Neuronal stem cell (in vitro differentiated cells): Measurements from ENCODE around the gene KYNU.
"Not testable (repeated sequence)": the region's sequence is repeated elsewhere in the genome, so short reads cannot be mapped to it uniquely, and the experiment has no call there.

Experiments used
- DNase-seq: peaks from one replicate; pipeline ENCODE4 v3.0.0-alpha.2; 2013; ENCODE audit warnings: low spot score
- H2AFZ ChIP-seq: one replicate; pipeline ENCODE4 v1.6.1; 2013; ENCODE audit warnings: mild to moderate bottlenecking, low read length, inconsistent platforms
- H2AK5ac ChIP-seq: 2 replicates; pipeline ENCODE4 v1.6.1; 2013; ENCODE audit warnings: low read depth, mild to moderate bottlenecking, inconsistent platforms, low read length, moderate library complexity, mixed read lengths
- H2BK120ac ChIP-seq: 2 replicates; pipeline ENCODE4 v1.6.1; 2013; ENCODE audit warnings: low read depth, mild to moderate bottlenecking, inconsistent platforms, low read length, moderate library complexity, mixed read lengths
- H2BK12ac ChIP-seq: one replicate; pipeline ENCODE4 v1.6.1; 2013; ENCODE audit warnings: low read length, inconsistent platforms
- H2BK15ac ChIP-seq: 2 replicates; pipeline ENCODE4 v1.6.1; 2013; ENCODE audit warnings: mild to moderate bottlenecking, low read length, inconsistent platforms, mixed read lengths
- H2BK5ac ChIP-seq: one replicate; pipeline ENCODE4 v1.6.1; 2013; ENCODE audit warnings: inconsistent platforms, mild to moderate bottlenecking, low read length, moderate library complexity
- H3K14ac ChIP-seq: one replicate; pipeline ENCODE4 v1.6.1; 2013; ENCODE audit warnings: low read length, inconsistent platforms
- H3K18ac ChIP-seq: 2 replicates; pipeline ENCODE4 v1.6.1; 2013; ENCODE audit warnings: low read length, inconsistent platforms
- H3K23ac ChIP-seq: 2 replicates; pipeline ENCODE4 v1.6.1; 2013; ENCODE audit warnings: low read depth, mild to moderate bottlenecking, mixed read lengths, low read length, inconsistent platforms; ENCODE audit not compliant: poor library complexity
- H3K27ac ChIP-seq: replicated peaks from 3 replicates; pipeline ENCODE4 v1.5.1; 2013; ENCODE audit warnings: low read length, inconsistent platforms
- H3K27me3 ChIP-seq, 3 experiments: 2 replicates each; pipeline ENCODE4 v1.6.1; 2013; ENCODE audit warnings: low read length in 3 of 3, mild to moderate bottlenecking in 2 of 3, inconsistent platforms in 1 of 3, low read depth in 1 of 3, mixed read lengths in 1 of 3, moderate library complexity in 1 of 3; ENCODE audit not compliant: control insufficient read depth in 3 of 3, insufficient read depth in 3 of 3
- H3K36me3 ChIP-seq, 2 donors: replicated peaks in 1 of 2; 2 replicates each; pipeline ENCODE4 v1.6.1; 2013; ENCODE audit warnings: low read length in 2 of 2; ENCODE audit not compliant: control insufficient read depth in 2 of 2, insufficient read depth in 2 of 2
- H3K4ac ChIP-seq: 2 replicates; pipeline ENCODE4 v1.6.1; 2013; ENCODE audit warnings: inconsistent platforms, mild to moderate bottlenecking, low read length, moderate library complexity
- H3K4me1 ChIP-seq, 2 donors: 1 replicate in 1 of 2; 2 replicates in 1 of 2; pipeline ENCODE4 v1.6.1; 2013; ENCODE audit warnings: low read length in 2 of 2, low read depth in 1 of 2; ENCODE audit not compliant: control insufficient read depth in 2 of 2, insufficient read depth in 1 of 2
- H3K4me2 ChIP-seq: one replicate; pipeline ENCODE4 v1.6.1; 2013; ENCODE audit warnings: mild to moderate bottlenecking, low read length, inconsistent platforms; ENCODE audit not compliant: insufficient read depth, poor library complexity, severe bottlenecking
- H3K4me3 ChIP-seq, 2 donors: 2 replicates each; pipeline ENCODE4 v1.5.1; 2013; ENCODE audit warnings: low read length in 2 of 2, mild to moderate bottlenecking in 2 of 2, inconsistent platforms in 1 of 2, moderate library complexity in 1 of 2
- H3K79me1 ChIP-seq: one replicate; pipeline ENCODE4 v1.6.1; 2013; ENCODE audit warnings: low read depth, mild to moderate bottlenecking, inconsistent platforms, low read length, moderate library complexity
- H3K9ac ChIP-seq: one replicate; pipeline ENCODE4 v1.6.1; 2013; ENCODE audit warnings: mild to moderate bottlenecking, low read depth, low read length, inconsistent platforms; ENCODE audit not compliant: poor library complexity
- H3K9me3 ChIP-seq, 2 donors: replicated peaks in 1 of 2; 2 replicates each; pipeline versions ENCODE3 to v1.6.1; 2013; ENCODE audit warnings: low read length in 2 of 2, mild to moderate bottlenecking in 2 of 2, inconsistent platforms in 1 of 2, low read depth in 1 of 2, mixed read lengths in 1 of 2, moderate library complexity in 1 of 2; ENCODE audit not compliant: control insufficient read depth in 2 of 2, insufficient read depth in 1 of 2
- H4K8ac ChIP-seq: one replicate; pipeline ENCODE4 v1.6.1; 2013; ENCODE audit warnings: low read depth, mild to moderate bottlenecking, inconsistent platforms, low read length, moderate library complexity
- H4K91ac ChIP-seq: one replicate; pipeline ENCODE4 v1.6.1; 2013; ENCODE audit warnings: low read length, low read depth, mild to moderate bottlenecking, inconsistent platforms; ENCODE audit not compliant: poor library complexity
- WGBS, 2 donors: extraction: QIAGEN DNeasy Blood & Tissue Kit; methylation state at CpG; one replicate each; pipeline ENCODE4 v1.1.7; 2013; ENCODE audit warnings: missing lambda C conversion rate in 2 of 2, mixed read lengths in 1 of 2; ENCODE audit not compliant: insufficient read length in 2 of 2, insufficient replicate concordance in 1 of 2; ENCODE audit errors: extremely low coverage in 2 of 2; 5-methylcytosine and 5-hydroxymethylcytosine counted together

Gene KYNU

DNA sequence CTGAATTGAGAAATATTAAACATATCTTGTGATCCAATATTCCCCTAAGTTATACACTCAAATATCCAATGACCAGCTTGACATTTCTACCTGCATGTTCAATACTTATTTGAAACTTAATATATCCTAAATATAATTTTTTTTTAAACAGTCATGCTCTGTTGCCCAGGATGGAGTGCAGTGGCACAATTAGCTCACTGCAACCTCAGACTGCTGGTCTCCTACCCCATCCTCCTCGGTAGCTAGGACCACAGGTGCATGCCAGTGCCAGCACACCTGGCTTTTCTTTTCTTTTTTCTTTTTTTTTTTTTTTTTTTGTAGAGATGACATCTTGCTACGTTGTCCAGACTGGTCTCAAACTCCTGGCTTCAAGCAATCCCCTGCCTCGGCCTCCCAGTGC is 4.2 kb downstream of the KYNU start:
- no peak overlapping the region for H4K8ac ChIP-seq
- no peaks in the 10 kb centered on the region for H3K9me3 ChIP-seq
- H2BK120ac ChIP-seq, result no peak overlapping the region
- H3K14ac ChIP-seq, result no peak overlapping the region
- H3K27ac ChIP-seq, result no peak overlapping the region
- no peak overlapping the region for H3K18ac ChIP-seq
- no peak overlapping the region for H3K9ac ChIP-seq
- H3K23ac ChIP-seq, result no peak overlapping the region
- no peak overlapping the region for H2AK5ac ChIP-seq
- H2BK12ac ChIP-seq, result no peak overlapping the region
- H2BK5ac ChIP-seq, result no peak overlapping the region
- H3K4me2 ChIP-seq, result no peak overlapping the region
- H3K79me1 ChIP-seq, result no peaks in the 10 kb centered on the region
- H3K4me3 ChIP-seq, result no peak overlapping the region
- no peaks in the 10 kb centered on the region for H3K36me3 ChIP-seq
- no peak overlapping the region for H2AFZ ChIP-seq
- DNase-seq, result no peak
- WGBS, 2 donors, result no CpG with 5 or more reads among the region's 3 CpGs
- no peaks in the 10 kb centered on the region for H3K4me1 ChIP-seq
- H4K91ac ChIP-seq, result no peak overlapping the region
- H3K27me3 ChIP-seq, result no peaks in the 10 kb centered on the region
- H2BK15ac ChIP-seq, result no peak overlapping the region
- H3K4ac ChIP-seq, result no peak overlapping the region

DNA sequence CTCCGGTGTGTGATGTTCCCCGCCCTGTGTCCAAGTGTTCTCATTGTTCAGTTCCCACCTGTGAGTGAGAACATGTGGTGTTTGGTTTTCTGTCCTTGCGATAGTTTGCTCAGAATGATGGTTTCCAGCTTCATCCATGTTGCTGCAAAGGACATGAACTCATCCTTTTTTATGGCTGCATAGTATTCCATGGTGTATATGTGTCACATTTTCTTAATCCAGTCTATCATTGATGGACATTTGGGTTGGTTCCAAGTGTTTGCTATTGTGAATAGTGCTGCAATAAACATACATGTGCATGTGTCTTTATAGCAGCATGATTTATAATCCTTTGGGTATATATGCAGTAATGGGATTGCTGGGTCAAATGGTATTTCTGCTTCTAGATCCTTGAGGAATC is 5.0 kb downstream of the KYNU start:
- not testable (repeated sequence) for H2BK12ac ChIP-seq, H2BK5ac ChIP-seq, H3K9ac ChIP-seq, H2AFZ ChIP-seq, H2BK15ac ChIP-seq, DNase-seq, H3K27me3 ChIP-seq, H3K4me3 ChIP-seq, H4K91ac ChIP-seq, H3K14ac ChIP-seq, H3K23ac ChIP-seq, H3K18ac ChIP-seq, H3K36me3 ChIP-seq, H4K8ac ChIP-seq, H3K4me1 ChIP-seq, H3K9me3 ChIP-seq, H3K79me1 ChIP-seq, H3K27ac ChIP-seq, H2BK120ac ChIP-seq, H3K4ac ChIP-seq, H3K4me2 ChIP-seq, H2AK5ac ChIP-seq
- WGBS, 2 donors, result no CpG with 5 or more reads among the region's 3 CpGs

DNA sequence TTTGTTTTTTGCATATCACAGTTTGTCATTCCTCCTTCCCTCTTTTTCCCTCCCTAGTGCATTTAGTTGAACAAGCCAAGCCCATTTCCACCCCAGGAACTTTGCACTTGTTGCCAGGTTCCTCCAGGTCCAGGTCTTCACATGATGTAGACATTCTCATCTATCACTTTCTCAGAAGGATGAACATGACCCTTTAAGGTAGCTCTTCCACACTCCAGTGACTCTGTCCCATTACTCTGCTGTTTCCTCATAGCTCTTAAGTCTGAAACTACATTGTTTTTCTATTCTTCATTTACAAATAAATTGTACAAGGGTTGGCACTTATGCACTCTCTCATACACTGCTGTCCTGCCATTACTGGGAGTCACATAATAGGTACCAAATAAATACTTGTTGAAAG is 6.1 kb downstream of the KYNU start:
- Histone ChIP-seq H4K91ac (no peak overlapping the region), H3K4me3 (no peak overlapping the region), H3K36me3 (no peaks in the 10 kb centered on the region)

DNA sequence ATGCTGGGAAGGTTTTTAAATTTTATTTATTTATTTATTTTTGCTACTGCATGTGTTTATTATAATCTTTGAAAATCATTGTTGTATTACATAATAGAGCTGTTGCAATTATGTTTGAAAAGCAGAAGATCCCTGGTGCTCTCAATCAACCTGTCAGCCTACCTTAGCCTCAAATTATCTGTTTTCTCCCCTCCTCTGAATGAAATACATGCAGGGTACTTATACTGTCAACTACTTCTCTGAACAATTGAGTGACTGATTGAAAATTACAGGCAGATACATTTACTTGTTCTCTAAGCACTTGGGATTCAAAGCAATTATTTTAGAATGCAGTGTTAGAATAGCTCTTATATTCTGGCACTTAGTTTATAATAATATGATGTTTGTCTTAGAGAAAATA is 8.1 kb downstream of the KYNU start:
- no peak overlapping the region for H3K23ac ChIP-seq
- no peaks in the 10 kb centered on the region for H3K27me3 ChIP-seq
- H3K4me3 ChIP-seq, result no peak overlapping the region
- no peak for DNase-seq
- H4K8ac ChIP-seq, result no peak overlapping the region
- no peak overlapping the region for H3K4ac ChIP-seq
- no peak overlapping the region for H2AK5ac ChIP-seq
- H3K9ac ChIP-seq, result no peak overlapping the region
- no peak overlapping the region for H2BK15ac ChIP-seq
- no peak overlapping the region for H2BK120ac ChIP-seq
- H3K4me2 ChIP-seq, result no peak overlapping the region
- no peak overlapping the region for H4K91ac ChIP-seq
- H3K9me3 ChIP-seq, result no peaks in the 10 kb centered on the region
- no peaks in the 10 kb centered on the region for H3K79me1 ChIP-seq
- H3K4me1 ChIP-seq, result no peaks in the 10 kb centered on the region
- H3K14ac ChIP-seq, result no peak overlapping the region
- H2BK5ac ChIP-seq, result no peak overlapping the region
- no peaks in the 10 kb centered on the region for H3K36me3 ChIP-seq
- H3K18ac ChIP-seq, result no peak overlapping the region
- H2AFZ ChIP-seq, result no peak overlapping the region
- no peak overlapping the region for H2BK12ac ChIP-seq
- H3K27ac ChIP-seq, result no peak overlapping the region

More for the DNA sequence above, 6.1 kb downstream of the KYNU start:
- no peak overlapping the region for H3K27ac ChIP-seq
- no peak for DNase-seq
- H3K14ac ChIP-seq, result no peak overlapping the region
- H4K8ac ChIP-seq, result no peak overlapping the region
- H3K4me2 ChIP-seq, result no peak overlapping the region
- H2BK15ac ChIP-seq, result no peak overlapping the region
- no peak overlapping the region for H2BK5ac ChIP-seq
- no peaks in the 10 kb centered on the region for H3K79me1 ChIP-seq
- no peak overlapping the region for H2AFZ ChIP-seq
- no peaks in the 10 kb centered on the region for H3K9me3 ChIP-seq
- no peaks in the 10 kb centered on the region for H3K4me1 ChIP-seq
- H3K18ac ChIP-seq, result no peak overlapping the region
- H3K4ac ChIP-seq, result no peak overlapping the region
- no peak overlapping the region for H2AK5ac ChIP-seq
- no peaks in the 10 kb centered on the region for H3K27me3 ChIP-seq
- no peak overlapping the region for H2BK120ac ChIP-seq
- H2BK12ac ChIP-seq, result no peak overlapping the region
- no peak overlapping the region for H3K23ac ChIP-seq
- H3K9ac ChIP-seq, result no peak overlapping the region
